IMR-90 (cell line): ENCODE data around the gene MDM4. TPM values are rescaled to one million over a fixed set of nuclear protein-coding genes. Genes with fewer than 3 reads are reported as not detected.

ENCODE experiments used
- ATAC-seq: fragments of 200-7000 bp; cut with Tn5 transposase; 2 replicates; pipeline ENCODE4 v1.9.1; 2020; ENCODE audit warnings: low read depth, mild to moderate bottlenecking, moderate library complexity
- BruUV-seq: library from RNA; stranded (reverse); fragments of 400-500 nt; replicated peaks from 2 replicates; lab custom pipeline; 2021; lab: Mats Ljungman, UMichigan
- CTCF ChIA-PET: fragments of 300-600 bp; formaldehyde crosslinking; extraction: SDS; loops from one replicate; lab custom pipeline; 2021; ENCODE audit warnings: antibody characterized with exemption; lab: Yijun Ruan, JAX
- POLR2A ChIA-PET: fragments of 300-600 bp; sonication (Branson Sonifier 250); formaldehyde crosslinking; loops from one replicate; lab custom pipeline; 2022; ENCODE audit warnings: antibody characterized with exemption; ENCODE audit not compliant: unreplicated experiment; lab: Charles Lee
- DNase-seq: peaks from one replicate; pipeline ENCODE4 v3.0.0; 2013
- H2AFZ ChIP-seq: replicated peaks from 2 replicates; pipeline ENCODE3; 2013; ENCODE audit warnings: low read length, mild to moderate bottlenecking; ENCODE audit not compliant: poor library complexity
- H2AK5ac ChIP-seq: 2 replicates; pipeline ENCODE4 v1.6.1; 2013; ENCODE audit warnings: low read depth, low read length, inconsistent platforms
- H2AK9ac ChIP-seq: replicated peaks from 2 replicates; pipeline ENCODE3; 2013; ENCODE audit warnings: mild to moderate bottlenecking, low read depth, low read length, moderate library complexity; ENCODE audit not compliant: poor library complexity
- H2BK120ac ChIP-seq: 2 replicates; pipeline ENCODE4 v1.6.1; 2013; ENCODE audit warnings: low read depth, low read length, inconsistent platforms
- H2BK15ac ChIP-seq: 3 replicates; pipeline ENCODE4 v1.6.1; 2013; ENCODE audit warnings: low read depth, low read length, inconsistent platforms
- H2BK20ac ChIP-seq: 2 replicates; pipeline ENCODE4 v1.6.1; 2013; ENCODE audit warnings: low read depth, mild to moderate bottlenecking, inconsistent platforms, low read length, moderate library complexity
- H2BK5ac ChIP-seq: 2 replicates; pipeline ENCODE4 v1.6.1; 2013; ENCODE audit warnings: mild to moderate bottlenecking, low read depth, low read length, inconsistent platforms; ENCODE audit not compliant: poor library complexity, severe bottlenecking
- H3K14ac ChIP-seq: replicated peaks from 2 replicates; pipeline ENCODE4 v1.6.1; 2013; ENCODE audit warnings: low read depth, low read length, inconsistent platforms
- H3K18ac ChIP-seq: 2 replicates; pipeline ENCODE4 v1.6.1; 2013; ENCODE audit warnings: low read depth, low read length, control low read depth
- H3K23ac ChIP-seq: 2 replicates; pipeline ENCODE4 v1.6.1; 2013; ENCODE audit warnings: low read depth, low read length, inconsistent platforms
- H3K27ac ChIP-seq: 2 replicates; pipeline ENCODE4 v1.5.1; 2013; ENCODE audit warnings: mild to moderate bottlenecking, control low read depth, low read length; ENCODE audit not compliant: insufficient read depth
- H3K27me3 ChIP-seq: 2 replicates; pipeline ENCODE4 v1.6.1; 2013; ENCODE audit warnings: low read length; ENCODE audit not compliant: control insufficient read depth, insufficient read depth
- H3K36me3 ChIP-seq: 2 replicates; pipeline ENCODE4 v1.6.1; 2013; ENCODE audit warnings: low read length, mixed read lengths; ENCODE audit not compliant: control insufficient read depth, insufficient read depth
- H3K4ac ChIP-seq: 2 replicates; pipeline ENCODE4 v1.6.1; 2013; ENCODE audit warnings: low read depth, low read length, inconsistent platforms
- H3K4me1 ChIP-seq: 2 replicates; pipeline ENCODE4 v1.6.1; 2013; ENCODE audit warnings: low read length, mixed read lengths; ENCODE audit not compliant: control insufficient read depth, insufficient read depth
- H3K4me2 ChIP-seq: 2 replicates; pipeline ENCODE4 v1.6.1; 2013; ENCODE audit warnings: low read depth, mild to moderate bottlenecking, control low read depth, low read length, moderate library complexity
- H3K4me3 ChIP-seq: 2 replicates; pipeline ENCODE4 v1.5.1; 2013; ENCODE audit warnings: low read depth, mild to moderate bottlenecking, control low read depth, low read length, moderate library complexity; ENCODE audit not compliant: insufficient read depth
- H3K56ac ChIP-seq: 2 replicates; pipeline ENCODE4 v1.6.1; 2013; ENCODE audit warnings: low read length, inconsistent platforms; ENCODE audit not compliant: insufficient read depth; ENCODE audit errors: extremely low read depth
- H3K79me1 ChIP-seq, 2 experiments: 2 replicates each; pipeline ENCODE4 v1.6.1; 2013; ENCODE audit warnings: low read length in 2 of 2, inconsistent platforms in 1 of 2, low read depth in 1 of 2
- H3K9ac ChIP-seq: 2 replicates; pipeline ENCODE4 v1.6.1; 2013; ENCODE audit warnings: low read depth, low read length, control low read depth
- H3K9me1 ChIP-seq: 2 replicates; pipeline ENCODE4 v1.6.1; 2013; ENCODE audit warnings: low read length, inconsistent platforms; ENCODE audit not compliant: insufficient read depth
- H3K9me3 ChIP-seq: 2 replicates; pipeline ENCODE4 v1.6.1; 2013; ENCODE audit warnings: low read length; ENCODE audit not compliant: control insufficient read depth, insufficient read depth
- H4K20me1 ChIP-seq: 2 replicates; pipeline ENCODE4 v1.6.1; 2013; ENCODE audit warnings: low read length, inconsistent platforms; ENCODE audit not compliant: insufficient read depth
- H4K5ac ChIP-seq: 2 replicates; pipeline ENCODE4 v1.6.1; 2013; ENCODE audit warnings: mild to moderate bottlenecking, low read depth, low read length, control low read depth
- H4K8ac ChIP-seq, 2 experiments: 2 replicates each; pipeline ENCODE4 v1.6.1; 2013; ENCODE audit warnings: low read depth in 2 of 2, low read length in 2 of 2, control low read depth in 1 of 2, inconsistent platforms in 1 of 2
- H4K91ac ChIP-seq: 2 replicates; pipeline ENCODE4 v1.6.1; 2013; ENCODE audit warnings: low read depth, low read length, inconsistent platforms; ENCODE audit not compliant: insufficient read depth
- NFE2L2 ChIP-seq: fragments of 150-350 bp; IDR thresholded peaks from 2 replicates; pipeline ENCODE4 v1.6.1; 2016; ENCODE audit warnings: low read depth, mild to moderate bottlenecking, low read length
- WGBS, 2 experiments: methylation state at CpG; one replicate each; pipeline versions ENCODE4 v1.1.5 to v1.1.7; 2013; ENCODE audit warnings: missing lambda C conversion rate in 2 of 2; ENCODE audit not compliant: insufficient read length in 1 of 2; ENCODE audit errors: extremely low coverage in 2 of 2; 5-methylcytosine and 5-hydroxymethylcytosine counted together
- dilution Hi-C: fragments of 300-500 bp; cut with HindIII; formaldehyde crosslinking; loops from one replicate; pipeline ENCODE4 v1.14.3; 2018; ENCODE audit warnings: low sequenced_read_pairs; ENCODE audit not compliant: unreplicated experiment
- in situ Hi-C: fragments of 300-500 bp; cut with MboI; formaldehyde crosslinking; loops from 3 replicates; pipeline ENCODE4 v1.14.3; 2019; ENCODE audit warnings: low sequenced_read_pairs, inconsistent platforms, mixed read lengths
- intact Hi-C: fragments of 100-400 bp; cut with micrococcal nuclease; formaldehyde crosslinking; loops from 2 replicates; pipeline ENCODE4 v1.10.0; 2022
- polyA plus RNA-seq, 3 experiments: library from polyadenylated mRNA; depleted of rRNA; stranded (reverse); fragments of >200 nt; gene quantifications; 2 replicates each; pipeline ENCODE4 v1.2.3, GENCODE V29; 2012; ENCODE audit warnings: low replicate concordance in 1 of 3
- total RNA-seq: library from RNA; depleted of rRNA; stranded (reverse); fragments of >200 nt; gene quantifications from 2 replicates; pipeline ENCODE4 v1.2.3, GENCODE V29; 2012

Gene MDM4
- total and polyA plus RNA-seq, 2 of the 4 experiments (the other 2 are of a cell fraction), result 7.4 to 20.1 TPM

GRCh38 chr1:204530932-204531331 is 14.7 kb downstream of the MDM4 start:
- no peak overlapping the region for H3K4ac ChIP-seq
- CTCF ChIA-PET, result no interaction called here
- no peak overlapping the region for H3K9ac ChIP-seq
- peaks cover 45% of the 10 kb centered on the region for H3K36me3 ChIP-seq
- no peak for TF ChIP-seq NFE2L2
- H3K56ac ChIP-seq, result no peak overlapping the region
- DNase-seq, result peak; percentile 12
- H4K91ac ChIP-seq, result no peak overlapping the region
- H3K79me1 ChIP-seq, result peaks cover 3 to 16% of the 10 kb centered on the region in 2 experiments; a peak in 2 of 4 replicates
- no peaks in the 10 kb centered on the region for H3K27me3 ChIP-seq
- WGBS, 2 experiments, result no CpG with 5 or more reads among the region's 1 CpG
- H4K5ac ChIP-seq, result no peak overlapping the region
- POLR2A ChIA-PET, result no interaction called here
- H3K18ac ChIP-seq, result no peak overlapping the region
- H2BK120ac ChIP-seq, result no peak overlapping the region
- H3K27ac ChIP-seq, result no peak overlapping the region
- no peak overlapping the region for H4K8ac ChIP-seq
- H2BK15ac ChIP-seq, result no peak overlapping the region
- no peak for ATAC-seq
- no peak overlapping the region for H2BK20ac ChIP-seq
- no peaks in the 10 kb centered on the region for H3K9me1 ChIP-seq
- H2AK9ac ChIP-seq, result no peak overlapping the region
- no TSS peak for BruUV-seq
- no peak overlapping the region for H2BK5ac ChIP-seq
- no peaks in the 10 kb centered on the region for H3K4me1 ChIP-seq
- dilution Hi-C loops, result no loop called here
- H3K14ac ChIP-seq, result no peak overlapping the region
- intact Hi-C loops, result no loop called here
- no peak overlapping the region for H3K4me2 ChIP-seq
- no peak overlapping the region for H2AFZ ChIP-seq
- in situ Hi-C loops, result no loop called here
- peaks cover 5% of the 10 kb centered on the region; the same call in 1 of the 2 replicates for H4K20me1 ChIP-seq
- H3K4me3 ChIP-seq, result no peak overlapping the region
- no peak overlapping the region for H3K23ac ChIP-seq
- H2AK5ac ChIP-seq, result no peak overlapping the region
- H3K9me3 ChIP-seq, result no peaks in the 10 kb centered on the region
